ENCODE measurements around the gene AMDHD1. TPM values are rescaled to one million over a fixed set of nuclear protein-coding genes. Genes with fewer than 3 reads are reported as not detected.

Gene AMDHD1, protein sequence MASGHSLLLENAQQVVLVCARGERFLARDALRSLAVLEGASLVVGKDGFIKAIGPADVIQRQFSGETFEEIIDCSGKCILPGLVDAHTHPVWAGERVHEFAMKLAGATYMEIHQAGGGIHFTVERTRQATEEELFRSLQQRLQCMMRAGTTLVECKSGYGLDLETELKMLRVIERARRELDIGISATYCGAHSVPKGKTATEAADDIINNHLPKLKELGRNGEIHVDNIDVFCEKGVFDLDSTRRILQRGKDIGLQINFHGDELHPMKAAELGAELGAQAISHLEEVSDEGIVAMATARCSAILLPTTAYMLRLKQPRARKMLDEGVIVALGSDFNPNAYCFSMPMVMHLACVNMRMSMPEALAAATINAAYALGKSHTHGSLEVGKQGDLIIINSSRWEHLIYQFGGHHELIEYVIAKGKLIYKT
- polyA plus RNA-seq (2011; rRNA removed) = 0.09 TPM in 2 replicates
- polyA minus RNA-seq (2011; rRNA and poly(A)+ RNA removed) = not detected in 2 replicates

DNA sequence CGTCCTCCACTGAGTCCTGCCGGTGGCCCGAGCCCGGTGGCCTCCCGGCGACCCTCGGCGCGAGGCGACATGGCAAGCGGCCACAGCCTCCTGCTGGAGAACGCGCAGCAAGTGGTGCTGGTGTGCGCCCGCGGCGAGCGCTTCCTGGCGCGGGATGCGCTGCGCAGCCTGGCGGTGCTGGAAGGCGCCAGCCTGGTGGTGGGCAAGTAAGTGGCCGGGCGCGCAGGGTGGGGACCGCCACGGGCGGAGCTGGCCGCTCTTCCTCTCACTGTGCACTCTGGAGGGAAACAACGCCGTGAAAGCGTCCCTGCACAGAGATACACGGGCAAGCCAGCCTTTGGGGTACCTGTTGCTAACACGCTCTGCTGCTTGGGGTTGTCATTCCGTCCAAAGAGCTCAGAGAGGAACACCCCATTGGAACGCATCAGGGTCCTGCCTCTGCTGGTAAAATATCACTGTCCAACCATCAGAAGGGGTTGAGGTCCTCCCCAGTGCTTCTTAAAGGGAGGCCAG, at the start of gene AMDHD1:
TSS of gene AMDHD1 (plus strand) at position 2 of the 513 bp plus-strand sequence. CDS start at position 70, 68 bp downstream.
- Histone ChIP-seq H3K27me3 (ENCODE audit: control insufficient read depth, insufficient read depth, low read length) (no peaks in the 10 kb centered on the region), H3K4me3 (ENCODE audit: low read depth, low read length) (peak within 1 kb of the TSS; percentile 53), H3K36me3 (ENCODE audit: control insufficient read depth, insufficient read depth, low read length) (no peaks in the 10 kb centered on the region)
- TF ChIP-seq, protein P1, sequence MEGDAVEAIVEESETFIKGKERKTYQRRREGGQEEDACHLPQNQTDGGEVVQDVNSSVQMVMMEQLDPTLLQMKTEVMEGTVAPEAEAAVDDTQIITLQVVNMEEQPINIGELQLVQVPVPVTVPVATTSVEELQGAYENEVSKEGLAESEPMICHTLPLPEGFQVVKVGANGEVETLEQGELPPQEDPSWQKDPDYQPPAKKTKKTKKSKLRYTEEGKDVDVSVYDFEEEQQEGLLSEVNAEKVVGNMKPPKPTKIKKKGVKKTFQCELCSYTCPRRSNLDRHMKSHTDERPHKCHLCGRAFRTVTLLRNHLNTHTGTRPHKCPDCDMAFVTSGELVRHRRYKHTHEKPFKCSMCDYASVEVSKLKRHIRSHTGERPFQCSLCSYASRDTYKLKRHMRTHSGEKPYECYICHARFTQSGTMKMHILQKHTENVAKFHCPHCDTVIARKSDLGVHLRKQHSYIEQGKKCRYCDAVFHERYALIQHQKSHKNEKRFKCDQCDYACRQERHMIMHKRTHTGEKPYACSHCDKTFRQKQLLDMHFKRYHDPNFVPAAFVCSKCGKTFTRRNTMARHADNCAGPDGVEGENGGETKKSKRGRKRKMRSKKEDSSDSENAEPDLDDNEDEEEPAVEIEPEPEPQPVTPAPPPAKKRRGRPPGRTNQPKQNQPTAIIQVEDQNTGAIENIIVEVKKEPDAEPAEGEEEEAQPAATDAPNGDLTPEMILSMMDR (IDR thresholded peaks at IDR 0.05; ENCODE audit: insufficient read depth, low read depth, low read length) = peak; percentile 34; the same call in 1 of the 2 replicates
- POLR2A ChIA-PET = no interaction called here
- CTCF ChIA-PET = interaction anchor here (1.6 to 2.0 kb wide), 3 partner anchors 9 to 24 kb away, joined by 4 to 7 read pairs (median 5); no protein-coding TSS in a partner anchor
- no peak for DNase-seq (ENCODE audit: low read depth)

DNA sequence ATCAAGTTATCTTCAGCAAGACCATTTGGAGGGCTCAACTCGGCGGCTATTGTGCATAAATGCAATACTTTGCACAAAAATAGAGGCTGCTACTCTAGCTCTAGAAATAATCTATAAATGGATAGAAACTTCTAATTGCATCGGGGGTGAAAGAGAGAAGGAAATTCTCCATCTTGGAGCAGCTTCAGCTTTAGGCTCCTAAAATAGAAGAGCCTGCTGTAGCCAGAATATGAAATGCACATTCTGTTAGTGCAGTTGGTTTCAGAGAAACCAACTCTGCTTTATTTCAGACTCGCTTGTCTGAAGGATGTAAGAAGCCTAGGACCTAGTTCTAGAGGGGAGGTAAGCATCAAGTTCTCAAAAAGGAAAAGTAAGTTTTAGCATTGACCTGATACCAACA, 46.3 kb upstream of the AMDHD1 start:
- POLR2A ChIA-PET = interaction anchor here (0.5 kb wide), 1 partner anchor 111 kb away, joined by 6 read pairs; no protein-coding TSS in a partner anchor
- no peak for DNase-seq (ENCODE audit: low read depth)
- Histone ChIP-seq H3K27me3 (ENCODE audit: control insufficient read depth, insufficient read depth, low read length) (no peaks in the 10 kb centered on the region), H3K4me3 (ENCODE audit: low read depth, low read length) (no peak overlapping the region), H3K36me3 (ENCODE audit: control insufficient read depth, insufficient read depth, low read length) (no peaks in the 10 kb centered on the region)
- CTCF ChIA-PET = interaction anchor here (1.0 kb wide), 2 partner anchors 19 to 22 kb away, joined by 3 to 5 read pairs; no protein-coding TSS in a partner anchor
- TF ChIP-seq, protein P1 (IDR thresholded peaks at IDR 0.05; ENCODE audit: insufficient read depth, low read depth, low read length) = no peak

DNA sequence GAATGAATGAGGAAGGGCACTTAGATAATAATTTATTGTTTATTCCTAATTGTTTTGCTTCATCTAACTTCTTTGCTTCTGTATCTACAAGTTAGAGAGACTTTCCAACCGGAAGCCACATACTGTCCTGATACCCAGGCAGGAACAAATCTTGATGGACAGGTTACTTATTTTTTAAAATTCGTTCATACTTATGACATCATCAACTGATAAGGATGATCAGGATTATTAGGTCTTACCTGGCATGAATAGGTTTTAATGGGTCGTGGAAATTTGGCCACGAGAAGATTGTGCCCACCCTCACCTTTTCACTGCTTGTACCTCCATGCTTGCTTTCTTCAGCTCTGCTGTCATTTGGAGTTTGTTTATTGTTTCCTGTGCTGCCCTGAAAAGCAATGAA, 45.0 kb upstream of the AMDHD1 start:
- Histone ChIP-seq H3K4me3 (ENCODE audit: low read depth, low read length) (no peak overlapping the region), H3K36me3 (ENCODE audit: control insufficient read depth, insufficient read depth, low read length) (no peaks in the 10 kb centered on the region), H3K27me3 (ENCODE audit: control insufficient read depth, insufficient read depth, low read length) (no peaks in the 10 kb centered on the region)
- no peak for DNase-seq (ENCODE audit: low read depth)
- ChIA-PET CTCF (no interaction called here), POLR2A (no interaction called here)
- TF ChIP-seq, protein P1 (IDR thresholded peaks at IDR 0.05; ENCODE audit: insufficient read depth, low read depth, low read length) = no peak

DNA sequence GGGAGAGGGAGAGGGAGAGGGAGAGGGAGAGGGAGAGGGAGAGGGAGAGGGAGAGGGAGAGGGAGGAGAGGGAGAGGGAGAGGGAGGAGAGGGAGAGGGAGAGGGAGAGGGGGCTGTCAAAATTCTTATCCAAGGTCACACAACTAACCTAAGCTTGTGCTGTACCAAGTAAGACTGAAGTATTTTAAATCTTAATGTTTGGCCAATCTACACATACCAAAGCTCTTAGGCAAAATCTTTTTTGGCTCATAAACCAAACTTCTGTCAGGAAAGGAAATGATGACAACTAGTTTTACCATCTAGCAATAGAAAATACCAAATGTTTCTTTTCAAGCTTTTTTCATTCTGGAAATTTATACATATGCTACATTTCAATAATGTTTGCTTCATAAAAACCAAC, 34.6 kb upstream of the AMDHD1 start:
- Histone ChIP-seq H3K4me3 (ENCODE audit: low read depth, low read length) (no peak overlapping the region), H3K27me3 (ENCODE audit: control insufficient read depth, insufficient read depth, low read length) (no peaks in the 10 kb centered on the region), H3K36me3 (ENCODE audit: control insufficient read depth, insufficient read depth, low read length) (no peaks in the 10 kb centered on the region)
- DNase-seq (ENCODE audit: low read depth) = no peak
- ChIA-PET CTCF (interaction anchor here (0.6 to 0.9 kb wide), 2 partner anchors 10 to 33 kb away, joined by 3 to 4 read pairs; no protein-coding TSS in a partner anchor), POLR2A (interaction anchor here (0.6 kb wide), 1 partner anchor 279 kb away, joined by 4 read pairs; no protein-coding TSS in a partner anchor)
- TF ChIP-seq, protein P1 (IDR thresholded peaks at IDR 0.05; ENCODE audit: insufficient read depth, low read depth, low read length) = no peak

DNA sequence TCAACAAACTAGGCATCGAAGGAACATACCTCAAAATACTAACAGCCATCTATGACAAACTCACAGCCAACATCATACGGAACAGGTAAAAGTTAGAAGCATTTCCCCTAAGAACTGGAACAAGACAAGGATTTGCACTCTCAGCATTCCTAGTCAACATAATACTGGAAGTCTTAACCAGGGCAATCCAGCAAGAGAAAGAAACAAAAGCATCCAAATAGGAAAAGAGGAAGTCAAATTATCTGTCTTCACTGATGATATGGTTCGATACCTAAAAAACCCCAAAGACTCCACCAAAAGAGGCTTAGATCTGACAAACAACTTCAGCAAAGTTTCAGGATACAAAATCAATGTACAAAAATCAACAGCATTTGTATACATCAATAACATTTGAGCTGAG, 33.3 kb upstream of the AMDHD1 start:
- TF ChIP-seq, protein P1 (IDR thresholded peaks at IDR 0.05; ENCODE audit: insufficient read depth, low read depth, low read length) = no peak
- H3K27me3 ChIP-seq (ENCODE audit: control insufficient read depth, insufficient read depth, low read length) = no peaks in the 10 kb centered on the region
- DNase-seq (ENCODE audit: low read depth) = no peak
- ChIA-PET CTCF (no interaction called here), POLR2A (no interaction called here)
- no peak overlapping the region for H3K4me3 ChIP-seq (ENCODE audit: low read depth, low read length)
- no peaks in the 10 kb centered on the region for H3K36me3 ChIP-seq (ENCODE audit: control insufficient read depth, insufficient read depth, low read length)

All from BJ (cell line).